Progenitor cell of endocrine pancreas (in vitro differentiated cells): ENCODE data around the gene ZDHHC23. TPM values are rescaled to one million over a fixed set of nuclear protein-coding genes. Genes with fewer than 3 reads are reported as not detected.

Experiments used
- DNase-seq: peaks from one replicate; pipeline ENCODE4 v3.0.0; 2021; ENCODE audit warnings: low spot score; ENCODE audit not compliant: unreplicated experiment
- H3K27ac Mint-ChIP-seq: 2 replicates; pipeline ENCODE4 v1.8.0; 2021; ENCODE audit warnings: mild to moderate bottlenecking, moderate library complexity, mixed read lengths
- H3K27me3 Mint-ChIP-seq: 2 replicates; pipeline ENCODE4 v1.8.0; 2021; ENCODE audit warnings: mixed read lengths
- H3K36me3 Mint-ChIP-seq: 2 replicates; pipeline ENCODE4 v1.8.0; 2022; ENCODE audit warnings: mixed read lengths; ENCODE audit not compliant: insufficient read depth
- H3K4me1 Mint-ChIP-seq: 2 replicates; pipeline ENCODE4 v1.8.0; 2021; ENCODE audit warnings: low read depth, mixed read lengths
- H3K4me3 Mint-ChIP-seq: 2 replicates; pipeline ENCODE4 v1.8.0; 2021; ENCODE audit warnings: low read depth, mild to moderate bottlenecking, moderate library complexity, mixed read lengths
- H3K9me3 Mint-ChIP-seq: 2 replicates; pipeline ENCODE4 v1.8.0; 2021; ENCODE audit warnings: low read depth, mixed read lengths
- CTCF ChIP-seq: fragments of 200-600 bp; sonication (generic); IDR thresholded peaks from one replicate; pipeline ENCODE4 v1.5.0; 2021; ENCODE audit warnings: antibody characterized with exemption, mild to moderate bottlenecking; ENCODE audit not compliant: unreplicated experiment
- total RNA-seq: library from RNA; stranded (reverse); gene quantifications from 2 replicates; pipeline ENCODE4 v1.2.1, GENCODE V29; 2021

Gene ZDHHC23
- total RNA-seq, 1 donor from 2014 or later: 16.5 TPM

DNA sequence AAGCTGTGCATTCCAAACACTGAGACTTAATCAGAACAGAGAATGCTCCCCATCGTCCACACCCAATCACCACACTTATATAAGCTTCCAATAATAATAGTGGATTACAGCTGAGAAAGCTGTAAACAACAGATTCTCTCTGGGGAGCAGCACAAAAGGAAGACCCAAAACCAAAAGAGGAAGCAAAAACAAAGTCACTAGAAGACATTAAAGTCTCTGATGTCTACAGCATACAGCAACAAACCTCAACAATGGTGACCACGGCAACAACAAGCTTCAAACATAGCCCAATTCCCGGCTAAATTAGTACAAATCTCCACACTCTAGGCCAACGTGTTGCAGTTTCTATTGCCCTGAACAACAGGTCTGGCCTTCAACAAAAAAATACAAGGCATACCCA, 37.7 kb downstream of the ZDHHC23 start:
- Mint-ChIP-seq H3K4me3 (no peak overlapping the region), H3K36me3 (peaks cover 26% of the 10 kb centered on the region), H3K4me1 (no peaks in the 10 kb centered on the region), H3K27me3 (no peaks in the 10 kb centered on the region), H3K27ac (no peak overlapping the region), H3K9me3 (peaks cover 4% of the 10 kb centered on the region)
- TF ChIP-seq CTCF: no peak
- no peak for DNase-seq

- Mint-ChIP-seq H3K36me3 (peaks cover 20% of the 10 kb centered on the region), H3K4me1 (no peaks in the 10 kb centered on the region), H3K27me3 (no peaks in the 10 kb centered on the region), H3K27ac (no peak overlapping the region), H3K9me3 (peaks cover 5% of the 10 kb centered on the region), H3K4me3 (no peak overlapping the region)
- TF ChIP-seq CTCF: no peak
- no peak for DNase-seq
Measured at GRCh38 chr3:114005481-114005880, 57.7 kb downstream of the ZDHHC23 start.

DNA sequence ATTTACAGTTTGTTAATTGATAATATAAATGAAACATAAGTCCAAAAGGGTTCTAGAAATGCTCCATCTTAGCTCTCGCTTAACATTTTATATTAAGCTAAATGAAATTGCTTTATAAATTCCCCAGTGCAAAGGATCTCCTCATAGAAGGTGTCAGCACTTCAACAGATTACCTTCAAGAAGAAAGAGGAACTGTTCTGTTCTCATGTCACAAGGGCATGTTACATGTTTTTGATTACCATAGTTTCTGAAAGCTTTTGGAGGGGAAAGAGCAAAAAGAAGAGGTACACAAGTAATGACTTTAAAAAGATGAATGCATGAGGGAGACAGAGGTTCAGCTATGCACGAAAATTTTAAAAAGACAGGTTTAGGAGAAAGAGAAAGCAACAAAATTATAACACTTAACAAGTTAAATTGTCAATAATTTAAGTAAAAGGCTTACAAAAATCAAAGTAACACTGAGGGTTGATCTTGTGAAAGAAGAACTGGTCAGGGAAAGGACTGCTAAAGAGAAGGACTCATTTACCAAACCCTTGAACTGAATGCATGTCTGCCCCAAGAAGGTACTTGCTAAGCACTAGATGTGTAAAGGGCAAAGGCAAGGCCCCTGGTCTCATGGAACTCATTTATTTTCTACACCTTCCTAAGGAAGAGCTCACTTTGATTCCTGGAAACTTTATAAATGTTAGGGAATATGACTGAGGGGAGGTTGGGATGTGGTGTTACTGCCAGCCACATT, 63.4 kb downstream of the ZDHHC23 start:
- H3K27me3 Mint-ChIP-seq: no peaks in the 10 kb centered on the region
- DNase-seq: no peak
- H3K4me3 Mint-ChIP-seq: no peak overlapping the region
- peaks cover 7% of the 10 kb centered on the region for H3K36me3 Mint-ChIP-seq
- TF ChIP-seq CTCF: no peak
- no peaks in the 10 kb centered on the region for H3K9me3 Mint-ChIP-seq
- no peaks in the 10 kb centered on the region for H3K4me1 Mint-ChIP-seq
- H3K27ac Mint-ChIP-seq: peak overlapping the region; percentile 39

Other genes starting within 250 kb of the ZDHHC23 start
- 99.2 and 110 TPM in 2 replicates for gene NAA50, start 201.8 kb upstream of the ZDHHC23 start, total RNA-seq
- gene ATP6V1A, start 201.0 kb upstream of the ZDHHC23 start, total RNA-seq: 70.1 and 71.0 TPM in 2 replicates
- gene GRAMD1C, start 109.2 kb upstream of the ZDHHC23 start, total RNA-seq: 1.7 and 2.4 TPM in 2 replicates
- 15.6 and 15.9 TPM in 2 replicates for gene CCDC191, start 108.5 kb downstream of the ZDHHC23 start, total RNA-seq
- 35.9 and 39.8 TPM in 2 replicates for gene QTRT2, start 108.7 kb downstream of the ZDHHC23 start, total RNA-seq
- gene DRD3, start 231.0 kb downstream of the ZDHHC23 start, total RNA-seq: not detected in 2 replicates